Neural cell (in vitro differentiated cells): ENCODE data around the gene CBLB. TPM values are rescaled to one million over a fixed set of nuclear protein-coding genes. Genes with fewer than 3 reads are reported as not detected.

Source experiments
- H2AFZ ChIP-seq: fragments of 200-600, 300-800 bp; sonication (generic), shearing (Covaris generic); 2 replicates; pipeline ENCODE4 v1.6.0; 2014; ENCODE audit warnings: low read depth, mild to moderate bottlenecking, antibody characterized with exemption, low read length, moderate library complexity
- H3F3A ChIP-seq: fragments of 200-600 bp; shearing (Covaris generic); 2 replicates; pipeline ENCODE4 v1.6.1; 2016; ENCODE audit warnings: mild to moderate bottlenecking, moderate library complexity, mixed read lengths, antibody characterized with exemption, low read length; ENCODE audit not compliant: insufficient read depth, poor library complexity, severe bottlenecking
- H3K27ac ChIP-seq: fragments of 200-600, 300-800 bp; sonication (generic), shearing (Covaris generic); 2 replicates; pipeline ENCODE4 v1.5.1; 2014; ENCODE audit warnings: mild to moderate bottlenecking, low read length, moderate library complexity
- H3K27me3 ChIP-seq: fragments of 300-800, 200-600 bp; sonication (generic), shearing (Covaris generic); 2 replicates; pipeline ENCODE4 v1.6.0; 2014; ENCODE audit warnings: mild to moderate bottlenecking, low read depth, low read length, moderate library complexity; ENCODE audit not compliant: insufficient read depth
- H3K36me3 ChIP-seq: fragments of 300-800, 200-600 bp; sonication (generic), shearing (Covaris generic); 2 replicates; pipeline ENCODE4 v1.5.1; 2014; ENCODE audit warnings: mild to moderate bottlenecking, antibody characterized with exemption, low read length, moderate library complexity; ENCODE audit not compliant: insufficient read depth
- H3K4me2 ChIP-seq: fragments of 300-800, 200-600 bp; sonication (generic), shearing (Covaris generic); 2 replicates; pipeline ENCODE4 v1.6.0; 2014; ENCODE audit warnings: mild to moderate bottlenecking, low read length
- H3K4me3 ChIP-seq: fragments of 300-800, 200-600 bp; sonication (generic), shearing (Covaris generic); 2 replicates; pipeline ENCODE4 v1.5.1; 2014; ENCODE audit warnings: mild to moderate bottlenecking, low read length, moderate library complexity
- H3K79me2 ChIP-seq: fragments of 200-600 bp; shearing (Covaris generic); replicated peaks from 2 replicates; pipeline ENCODE4 v1.6.0; 2014; ENCODE audit warnings: mild to moderate bottlenecking, low read length, moderate library complexity; ENCODE audit not compliant: insufficient read depth
- H3K9ac ChIP-seq: fragments of 300-800, 200-600 bp; sonication (generic), shearing (Covaris generic); 2 replicates; pipeline ENCODE4 v1.6.1; 2016; ENCODE audit warnings: mild to moderate bottlenecking, low read length, mixed read lengths
- H3K9me2 ChIP-seq: fragments of 200-600 bp; shearing (Covaris generic); 2 replicates; pipeline ENCODE4 v1.6.1; 2016; ENCODE audit warnings: mild to moderate bottlenecking, low read length, mixed read lengths; ENCODE audit not compliant: insufficient read depth
- H3K9me3 ChIP-seq: fragments of 200-600, 300-800 bp; sonication (generic), shearing (Covaris generic); 2 replicates; pipeline ENCODE4 v1.6.1; 2016; ENCODE audit warnings: mild to moderate bottlenecking, mixed run types, low read length, moderate library complexity, mixed read lengths
- H4K20me1 ChIP-seq: fragments of 200-600 bp; shearing (Covaris generic); 2 replicates; pipeline ENCODE4 v1.6.1; 2016; ENCODE audit warnings: mild to moderate bottlenecking, mixed run types; ENCODE audit not compliant: insufficient read depth
- EP300 ChIP-seq: fragments of 450-650 bp; conservative IDR thresholded peaks from 2 replicates; pipeline ENCODE4 v1.6.1; 2014; ENCODE audit warnings: antibody characterized with exemption, mild to moderate bottlenecking, moderate library complexity; ENCODE audit not compliant: poor library complexity, severe bottlenecking
- EZH2 ChIP-seq: fragments of 200-600, 300-800 bp; shearing (Covaris generic), sonication (generic); IDR thresholded peaks from 2 replicates; pipeline ENCODE4 v1.6.1; 2014; ENCODE audit warnings: antibody characterized with exemption, low read length, borderline replicate concordance, mild to moderate bottlenecking; ENCODE audit not compliant: insufficient read depth, poor library complexity, severe bottlenecking
- MXI1 ChIP-seq: fragments of 450-650 bp; conservative IDR thresholded peaks from 2 replicates; pipeline ENCODE4 v1.6.1; 2014; ENCODE audit warnings: antibody characterized with exemption, mild to moderate bottlenecking; ENCODE audit not compliant: poor library complexity, severe bottlenecking
- POLR2AphosphoS5 ChIP-seq: IDR thresholded peaks from 2 replicates; pipeline ENCODE4 v1.6.1; 2012
- RAD21 ChIP-seq: fragments of 450-650 bp; conservative IDR thresholded peaks from 2 replicates; pipeline ENCODE4 v1.6.1; 2014; ENCODE audit warnings: antibody characterized with exemption, mild to moderate bottlenecking, moderate library complexity
- SMC3 ChIP-seq: fragments of 450-650 bp; conservative IDR thresholded peaks from 2 replicates; pipeline ENCODE4 v1.6.1; 2014; ENCODE audit warnings: antibody characterized with exemption, mild to moderate bottlenecking, moderate library complexity; ENCODE audit not compliant: poor library complexity
- TAF1 ChIP-seq: IDR thresholded peaks from 2 replicates; pipeline ENCODE4 v1.6.1; 2012; ENCODE audit warnings: low read depth
- polyA plus RNA-seq: library from polyadenylated mRNA; depleted of rRNA; stranded (reverse); fragments of >200 nt; gene quantifications from 2 replicates; pipeline ENCODE4 v1.2.3, GENCODE V29; 2014
- TF ChIP-seq, protein P1 (sequence below): fragments of 450-650 bp; IDR thresholded peaks from 2 replicates; pipeline ENCODE4 v1.5.1; 2014; ENCODE audit warnings: antibody characterized with exemption, mild to moderate bottlenecking, moderate library complexity; ENCODE audit not compliant: poor library complexity, severe bottlenecking
- TF ChIP-seq, protein P2 (sequence below): IDR thresholded peaks from 2 replicates; pipeline ENCODE4 v1.6.1; 2012; ENCODE audit warnings: borderline replicate concordance

CBLB gene
- polyA plus RNA-seq, 1 donor from 2014 or later = 36.4 TPM

- no peaks in the 10 kb centered on the region for H3K9me2 ChIP-seq
- no peaks in the 10 kb centered on the region for H3K27me3 ChIP-seq
- peaks cover 19% of the 10 kb centered on the region for H3K79me2 ChIP-seq
- H4K20me1 ChIP-seq = no peaks in the 10 kb centered on the region
- no peak overlapping the region for H3K4me2 ChIP-seq
- no peaks in the 10 kb centered on the region for H3K36me3 ChIP-seq
- no peak overlapping the region for H3K9ac ChIP-seq
- TF ChIP-seq EP300 (no peak), POLR2AphosphoS5 (no peak), EZH2 (no peak), RAD21 (no peak), SMC3 (no peak), MXI1 (no peak), TAF1 (no peak)
- TF ChIP-seq, protein P1, sequence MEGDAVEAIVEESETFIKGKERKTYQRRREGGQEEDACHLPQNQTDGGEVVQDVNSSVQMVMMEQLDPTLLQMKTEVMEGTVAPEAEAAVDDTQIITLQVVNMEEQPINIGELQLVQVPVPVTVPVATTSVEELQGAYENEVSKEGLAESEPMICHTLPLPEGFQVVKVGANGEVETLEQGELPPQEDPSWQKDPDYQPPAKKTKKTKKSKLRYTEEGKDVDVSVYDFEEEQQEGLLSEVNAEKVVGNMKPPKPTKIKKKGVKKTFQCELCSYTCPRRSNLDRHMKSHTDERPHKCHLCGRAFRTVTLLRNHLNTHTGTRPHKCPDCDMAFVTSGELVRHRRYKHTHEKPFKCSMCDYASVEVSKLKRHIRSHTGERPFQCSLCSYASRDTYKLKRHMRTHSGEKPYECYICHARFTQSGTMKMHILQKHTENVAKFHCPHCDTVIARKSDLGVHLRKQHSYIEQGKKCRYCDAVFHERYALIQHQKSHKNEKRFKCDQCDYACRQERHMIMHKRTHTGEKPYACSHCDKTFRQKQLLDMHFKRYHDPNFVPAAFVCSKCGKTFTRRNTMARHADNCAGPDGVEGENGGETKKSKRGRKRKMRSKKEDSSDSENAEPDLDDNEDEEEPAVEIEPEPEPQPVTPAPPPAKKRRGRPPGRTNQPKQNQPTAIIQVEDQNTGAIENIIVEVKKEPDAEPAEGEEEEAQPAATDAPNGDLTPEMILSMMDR = no peak
- TF ChIP-seq, protein P2, sequence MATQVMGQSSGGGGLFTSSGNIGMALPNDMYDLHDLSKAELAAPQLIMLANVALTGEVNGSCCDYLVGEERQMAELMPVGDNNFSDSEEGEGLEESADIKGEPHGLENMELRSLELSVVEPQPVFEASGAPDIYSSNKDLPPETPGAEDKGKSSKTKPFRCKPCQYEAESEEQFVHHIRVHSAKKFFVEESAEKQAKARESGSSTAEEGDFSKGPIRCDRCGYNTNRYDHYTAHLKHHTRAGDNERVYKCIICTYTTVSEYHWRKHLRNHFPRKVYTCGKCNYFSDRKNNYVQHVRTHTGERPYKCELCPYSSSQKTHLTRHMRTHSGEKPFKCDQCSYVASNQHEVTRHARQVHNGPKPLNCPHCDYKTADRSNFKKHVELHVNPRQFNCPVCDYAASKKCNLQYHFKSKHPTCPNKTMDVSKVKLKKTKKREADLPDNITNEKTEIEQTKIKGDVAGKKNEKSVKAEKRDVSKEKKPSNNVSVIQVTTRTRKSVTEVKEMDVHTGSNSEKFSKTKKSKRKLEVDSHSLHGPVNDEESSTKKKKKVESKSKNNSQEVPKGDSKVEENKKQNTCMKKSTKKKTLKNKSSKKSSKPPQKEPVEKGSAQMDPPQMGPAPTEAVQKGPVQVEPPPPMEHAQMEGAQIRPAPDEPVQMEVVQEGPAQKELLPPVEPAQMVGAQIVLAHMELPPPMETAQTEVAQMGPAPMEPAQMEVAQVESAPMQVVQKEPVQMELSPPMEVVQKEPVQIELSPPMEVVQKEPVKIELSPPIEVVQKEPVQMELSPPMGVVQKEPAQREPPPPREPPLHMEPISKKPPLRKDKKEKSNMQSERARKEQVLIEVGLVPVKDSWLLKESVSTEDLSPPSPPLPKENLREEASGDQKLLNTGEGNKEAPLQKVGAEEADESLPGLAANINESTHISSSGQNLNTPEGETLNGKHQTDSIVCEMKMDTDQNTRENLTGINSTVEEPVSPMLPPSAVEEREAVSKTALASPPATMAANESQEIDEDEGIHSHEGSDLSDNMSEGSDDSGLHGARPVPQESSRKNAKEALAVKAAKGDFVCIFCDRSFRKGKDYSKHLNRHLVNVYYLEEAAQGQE = no peak
- H3K9me3 ChIP-seq = no peaks in the 10 kb centered on the region
- no peaks in the 10 kb centered on the region for H3F3A ChIP-seq
- H2AFZ ChIP-seq = no peak overlapping the region
- no peak overlapping the region for H3K4me3 ChIP-seq
- no peak overlapping the region for H3K27ac ChIP-seq
Observed at GRCh38 chr3:105774444-105775180, 94.2 kb downstream of the CBLB start.

- H3K36me3 ChIP-seq = no peaks in the 10 kb centered on the region
- H4K20me1 ChIP-seq = no peaks in the 10 kb centered on the region
- no peaks in the 10 kb centered on the region for H3K27me3 ChIP-seq
- no peak overlapping the region for H3K9ac ChIP-seq
- no peaks in the 10 kb centered on the region for H3F3A ChIP-seq
- H2AFZ ChIP-seq = no peak overlapping the region
- H3K79me2 ChIP-seq = peaks cover 23% of the 10 kb centered on the region
- H3K27ac ChIP-seq = no peak overlapping the region
- TF ChIP-seq, protein P2 = no peak
- no peak for TF ChIP-seq TAF1
- H3K4me2 ChIP-seq = no peak overlapping the region
- no peaks in the 10 kb centered on the region for H3K9me2 ChIP-seq
- no peak overlapping the region for H3K4me3 ChIP-seq
- no peaks in the 10 kb centered on the region for H3K9me3 ChIP-seq
Observed at GRCh38 chr3:105773291-105773690, 95.5 kb downstream of the CBLB start.
